HG03060 (cell line): Measurements from ENCODE around the gene HSPB8.
"Not testable (repeated sequence)": the region's sequence is repeated elsewhere in the genome, so short reads cannot be mapped to it uniquely, and the experiment has no call there.

Source experiments
- ATAC-seq: cut with Tn5 transposase; IDR thresholded peaks from one replicate; pipeline ENCODE4 v1.9.1; 2021; ENCODE audit warnings: low read depth, moderate number of reproducible peaks; ENCODE audit not compliant: unreplicated experiment

The HSPB8 gene

DNA sequence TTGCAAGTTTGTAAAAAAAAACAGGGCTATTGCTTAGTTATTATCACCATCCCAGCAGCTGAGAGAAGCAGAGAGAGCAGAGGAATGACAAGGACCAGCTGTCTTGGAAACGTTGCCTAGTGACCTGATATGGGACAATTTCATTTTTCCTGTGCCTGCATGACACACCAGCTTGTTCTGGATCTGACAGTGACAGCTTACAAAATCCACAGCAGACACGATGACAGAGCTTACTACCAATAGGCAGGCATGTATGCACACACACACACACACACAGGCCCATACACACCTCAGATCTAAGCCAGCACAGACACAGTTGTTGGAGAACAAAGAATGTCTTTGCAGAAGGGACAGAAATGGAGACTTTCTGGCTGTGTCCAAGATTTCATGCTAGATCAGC lies 25.4 kb downstream of the HSPB8 start:
- no peak for ATAC-seq

DNA sequence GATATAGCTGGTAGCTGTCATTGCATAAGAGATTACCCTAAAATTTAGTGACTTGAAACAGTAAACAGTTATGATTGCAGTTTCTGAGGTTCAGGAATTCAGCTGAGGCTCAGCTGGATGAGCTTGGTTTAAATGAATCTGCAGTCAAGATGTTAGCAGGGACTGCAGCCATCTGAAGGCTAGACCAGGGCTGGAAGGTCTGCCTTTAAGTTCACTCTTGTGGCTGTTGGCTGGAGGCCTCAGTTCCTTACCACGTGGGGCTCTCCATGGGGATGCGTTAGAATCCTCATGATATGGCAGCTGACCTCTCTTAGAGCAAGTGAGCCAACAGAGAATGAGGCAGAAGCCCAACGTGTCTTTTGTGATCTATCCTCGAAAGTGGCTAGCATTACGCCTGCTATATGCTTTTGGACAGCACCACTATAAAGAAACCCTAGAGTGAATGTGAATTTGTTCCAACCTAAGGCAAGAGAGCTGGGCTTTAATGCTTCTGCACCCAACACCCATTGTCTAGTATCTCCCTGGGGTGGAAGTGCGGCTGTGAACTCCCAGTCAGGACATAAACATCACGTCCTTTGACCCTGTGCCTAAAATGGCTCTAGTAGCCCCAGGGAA lies 26.0 kb downstream of the HSPB8 start:
- ATAC-seq = no peak

DNA sequence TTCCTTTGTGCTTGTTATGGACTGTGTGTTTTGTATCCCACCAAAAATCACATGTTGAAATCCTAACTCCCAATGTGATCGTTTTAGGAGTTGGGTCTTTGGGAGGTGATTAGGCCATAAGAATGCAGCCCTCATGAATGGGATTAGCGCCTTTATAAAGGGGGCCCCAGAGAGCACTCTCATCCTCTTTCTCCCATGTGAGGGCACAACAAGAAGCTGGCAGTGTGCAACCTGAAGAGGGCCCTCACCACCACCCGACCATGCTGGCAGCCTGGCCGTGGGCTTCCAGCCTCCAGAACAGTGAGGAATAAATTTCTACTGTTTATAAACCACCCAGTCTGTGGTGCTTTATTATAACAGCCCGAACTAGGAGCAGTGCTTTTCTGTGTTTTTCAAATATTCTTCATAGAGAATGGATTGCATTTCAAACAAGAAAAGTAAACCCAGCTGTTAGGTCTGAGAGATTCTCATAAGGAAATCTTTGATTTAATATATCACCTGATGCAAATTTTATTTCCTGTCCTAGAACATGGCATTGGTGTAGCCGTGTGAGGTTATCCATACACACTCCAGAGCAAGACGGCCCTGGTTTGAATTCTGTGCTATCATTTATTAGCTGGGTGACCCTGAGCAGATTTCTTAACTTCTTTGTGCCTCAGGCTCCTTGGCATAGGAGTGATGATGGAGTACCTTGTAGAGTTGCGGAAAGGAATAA lies 27.8 kb downstream of the HSPB8 start:
- no peak for ATAC-seq

DNA sequence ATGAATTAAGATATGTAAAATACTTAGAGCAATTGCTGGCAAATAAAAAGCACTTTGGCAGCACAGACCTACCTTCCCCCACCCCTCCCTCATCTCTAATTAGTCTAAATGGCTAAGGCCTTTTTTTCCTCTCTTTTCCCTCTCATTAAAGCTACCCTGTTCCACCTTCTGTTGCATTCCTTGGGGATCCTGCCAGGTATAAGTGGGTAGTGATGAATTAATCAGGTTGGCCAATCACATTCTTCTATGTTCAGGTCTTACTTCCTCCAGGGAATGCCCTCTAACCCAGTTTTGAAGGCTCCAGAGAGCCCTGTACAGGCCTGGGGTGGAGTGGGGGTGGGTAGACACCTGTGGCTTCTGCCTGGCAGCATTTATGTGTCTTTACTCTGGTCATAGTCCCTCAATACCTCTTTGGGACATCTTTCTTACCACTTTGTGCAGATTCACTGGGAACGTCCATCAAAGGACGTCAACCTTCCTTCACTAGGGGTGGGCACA lies 28.4 kb downstream of the HSPB8 start:
- ATAC-seq = no peak

DNA sequence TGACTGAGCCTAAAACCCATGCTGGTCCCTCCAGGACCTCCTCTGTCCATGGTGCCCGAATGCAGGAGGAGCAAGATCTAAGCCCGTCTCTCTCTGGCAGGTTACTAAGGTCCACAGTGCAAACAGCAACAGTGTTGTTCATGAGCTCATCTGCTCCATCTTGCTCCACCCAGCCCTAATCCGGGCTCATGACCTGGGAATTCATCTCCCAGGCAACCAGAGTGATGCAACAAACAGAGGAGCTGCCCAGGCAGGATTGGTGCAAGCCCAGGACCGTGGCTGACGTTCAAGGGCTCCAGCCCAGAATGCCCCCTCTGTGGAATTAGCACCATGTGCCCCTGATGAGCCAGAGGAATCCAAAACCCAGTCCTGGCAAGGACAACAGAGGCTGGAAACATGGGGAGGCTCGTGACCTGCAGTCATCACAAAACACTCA lies 29.9 kb downstream of the HSPB8 start:
- no peak for ATAC-seq

DNA sequence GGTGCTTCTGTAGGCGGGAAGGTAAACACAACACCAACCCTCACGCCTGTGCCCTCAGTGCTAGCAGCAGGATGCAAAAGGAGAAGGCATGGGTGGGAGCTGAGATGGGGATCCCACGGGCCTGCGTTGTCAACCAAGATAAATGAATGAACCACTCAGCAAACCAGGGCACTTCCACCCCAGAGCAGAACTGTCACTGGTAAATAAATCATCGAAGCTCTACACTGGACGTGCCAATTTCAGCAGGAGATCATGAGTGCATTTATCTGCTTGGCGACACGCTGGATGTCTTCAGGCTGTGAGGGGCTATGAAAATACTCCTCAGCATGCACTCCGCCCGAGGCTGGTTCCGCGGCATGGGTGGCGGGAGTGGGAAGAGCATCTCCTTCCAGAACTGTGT lies 33.2 kb downstream of the HSPB8 start:
- no peak for ATAC-seq

DNA sequence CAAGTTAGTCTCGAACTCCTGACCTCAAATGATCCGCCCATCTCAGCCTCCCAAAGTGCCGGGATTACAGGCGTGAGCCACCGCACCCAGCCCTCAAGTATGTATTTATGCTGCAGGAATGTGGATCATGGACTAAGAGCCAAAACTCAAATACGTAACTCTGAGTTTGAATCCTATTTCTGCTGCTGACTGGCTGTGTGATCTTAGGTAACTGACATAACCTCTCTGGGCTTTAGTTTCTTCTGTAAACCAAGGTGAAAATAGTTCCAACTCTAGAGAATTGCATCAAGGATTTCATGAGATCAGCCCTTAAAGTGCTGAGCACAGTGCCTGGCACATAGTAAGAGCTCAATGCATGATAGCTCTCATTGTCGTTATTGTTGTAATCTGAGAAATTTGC lies 37.4 kb downstream of the HSPB8 start:
- no peak for ATAC-seq

DNA sequence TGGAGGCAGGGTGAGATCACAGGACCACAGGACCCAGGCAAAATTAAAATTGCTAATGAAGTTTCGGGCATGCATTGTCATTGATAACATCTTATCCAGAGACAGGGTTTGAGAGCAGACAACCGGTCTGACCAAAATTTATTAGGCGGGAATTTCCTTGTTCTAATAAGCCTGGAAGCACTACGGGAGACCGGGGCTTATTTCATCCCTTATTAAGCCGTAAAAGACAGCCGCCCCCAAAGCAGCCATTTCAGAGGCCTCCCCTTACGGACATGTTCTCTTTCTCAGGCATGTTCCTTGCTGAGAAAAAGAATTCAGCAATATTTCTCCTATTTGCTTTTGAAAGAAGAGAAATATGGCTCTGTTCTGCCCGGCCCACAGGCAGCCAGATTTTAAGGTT lies 40.1 kb downstream of the HSPB8 start:
- not testable (repeated sequence) for ATAC-seq

DNA sequence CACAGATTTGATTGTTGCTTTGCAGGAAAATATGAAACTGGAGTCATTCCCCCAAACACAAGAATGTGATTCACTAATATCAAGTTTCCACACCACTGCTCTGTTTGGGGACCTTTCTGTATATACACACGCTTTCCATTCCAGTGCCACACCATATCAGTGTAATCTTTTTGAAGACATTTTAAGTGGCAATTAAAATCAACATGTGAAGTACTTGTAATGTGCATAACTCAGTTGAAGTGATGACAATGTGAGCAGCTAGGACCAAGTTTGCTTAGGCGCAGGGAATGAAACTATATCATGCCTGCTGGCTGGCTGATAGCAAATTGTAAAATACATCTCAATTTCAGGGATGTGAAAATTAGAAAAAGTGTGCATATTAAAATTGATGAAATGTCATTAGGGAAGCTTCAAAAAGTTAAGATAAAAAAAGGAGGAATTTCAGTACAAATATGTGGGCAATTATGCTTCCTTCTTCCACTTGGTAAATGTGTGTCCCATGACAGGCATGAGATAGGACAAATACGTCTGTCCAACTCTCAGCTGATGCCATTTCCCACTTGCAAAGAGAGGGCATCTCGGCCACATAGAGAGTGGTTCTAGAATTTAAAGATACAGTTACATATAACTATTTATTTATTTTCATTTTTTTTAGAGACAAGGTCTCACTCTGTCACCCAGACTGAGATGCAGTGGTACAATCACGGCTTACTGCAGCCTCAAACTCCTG lies 43.7 kb downstream of the HSPB8 start:
- ATAC-seq = no peak

DNA sequence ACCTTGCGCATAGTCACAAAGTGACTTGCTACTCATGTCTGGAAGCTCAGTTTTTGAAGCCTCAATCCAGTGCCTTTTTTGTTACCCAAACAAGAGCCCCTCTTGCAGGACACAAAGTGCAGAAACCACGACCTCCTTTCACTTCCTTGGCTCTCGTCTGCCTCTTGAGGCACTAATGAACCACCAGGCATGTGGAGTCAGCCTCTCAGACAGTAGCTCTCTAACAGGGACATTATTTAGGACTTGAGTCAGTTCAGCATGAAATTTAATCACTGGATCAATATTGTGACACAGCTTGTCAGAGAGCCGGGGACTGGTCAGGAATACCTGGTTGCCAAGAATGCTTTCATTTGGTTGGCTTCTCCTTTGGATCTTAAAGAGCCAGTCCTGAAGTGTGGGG lies 46.7 kb downstream of the HSPB8 start:
- ATAC-seq = no peak

DNA sequence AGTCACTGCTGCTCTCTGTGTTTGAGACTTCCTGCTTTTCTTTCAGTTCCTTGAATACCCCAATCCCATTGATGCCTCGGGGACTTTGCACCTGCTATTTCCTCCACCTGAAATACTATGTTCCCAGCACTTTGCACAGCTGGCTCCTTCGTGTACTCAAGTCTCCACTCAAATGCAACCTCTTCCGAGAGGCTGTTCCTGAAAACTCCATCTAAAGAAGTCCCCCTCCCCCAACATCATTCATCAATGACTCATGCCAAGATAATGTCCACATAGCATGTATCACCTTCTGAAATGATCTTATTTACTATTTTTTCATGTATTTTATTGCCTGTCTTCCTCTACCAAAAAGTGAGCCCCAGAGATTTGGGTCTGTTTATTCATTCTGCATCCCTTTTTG lies 48.6 kb downstream of the HSPB8 start:
- no peak for ATAC-seq

DNA sequence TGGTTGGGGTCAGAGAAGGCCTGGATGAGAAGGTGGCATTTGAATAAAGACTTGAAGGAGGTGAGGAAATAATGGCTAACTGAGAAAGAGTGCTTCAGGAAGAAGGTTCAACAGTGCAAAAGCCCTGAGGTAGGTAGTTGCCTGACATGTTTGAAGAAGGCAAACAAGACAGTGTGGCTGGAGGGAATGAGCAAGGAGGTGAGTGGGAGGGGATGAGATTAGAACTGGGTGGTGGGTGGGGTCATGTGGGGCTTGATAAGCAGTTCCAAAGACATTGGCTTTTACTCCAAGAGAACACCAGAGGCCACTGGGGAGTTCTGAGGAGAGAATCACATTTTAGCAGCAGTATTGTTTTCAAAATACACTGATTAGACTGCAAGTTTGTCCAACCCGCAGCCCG lies 50.5 kb downstream of the HSPB8 start:
- ATAC-seq = no peak

DNA sequence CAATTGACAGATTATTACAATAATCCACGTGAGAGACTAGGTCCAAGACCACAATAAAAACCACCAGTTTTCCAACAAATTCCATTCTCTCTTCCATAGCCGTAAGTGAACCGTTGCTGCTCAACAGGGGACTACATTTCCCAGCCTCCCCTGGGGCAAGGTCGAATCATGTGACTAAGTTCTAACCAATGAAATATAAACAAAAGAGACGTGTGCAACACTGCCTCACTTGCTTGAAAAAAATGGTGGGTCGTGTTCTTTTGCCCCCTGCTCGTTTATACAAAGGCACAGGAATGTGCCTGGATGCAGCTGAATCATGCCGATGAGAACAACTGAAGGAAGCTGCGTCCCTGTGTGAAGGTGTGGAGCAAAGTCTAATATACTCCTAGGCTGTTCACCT lies 51.1 kb downstream of the HSPB8 start:
- ATAC-seq = no peak

DNA sequence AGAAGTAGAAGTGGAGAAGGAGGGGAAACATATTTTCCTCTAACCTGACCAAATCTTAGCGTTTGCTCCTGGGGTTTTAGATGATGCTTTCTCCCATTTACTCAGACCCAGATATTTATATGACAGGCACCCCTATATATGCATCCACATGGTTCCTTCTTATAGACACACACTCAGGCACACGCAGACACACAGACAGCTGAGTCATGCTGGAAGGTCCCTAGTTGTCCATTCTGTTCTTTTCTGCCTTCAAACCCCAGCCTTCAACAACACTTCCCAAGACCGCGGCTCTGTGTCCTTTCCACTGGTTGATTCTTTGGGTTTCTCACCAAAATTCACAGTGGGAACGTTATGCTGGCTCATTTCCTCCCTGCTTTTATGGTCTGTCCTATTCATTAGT lies 52.1 kb downstream of the HSPB8 start:
- no peak for ATAC-seq

DNA sequence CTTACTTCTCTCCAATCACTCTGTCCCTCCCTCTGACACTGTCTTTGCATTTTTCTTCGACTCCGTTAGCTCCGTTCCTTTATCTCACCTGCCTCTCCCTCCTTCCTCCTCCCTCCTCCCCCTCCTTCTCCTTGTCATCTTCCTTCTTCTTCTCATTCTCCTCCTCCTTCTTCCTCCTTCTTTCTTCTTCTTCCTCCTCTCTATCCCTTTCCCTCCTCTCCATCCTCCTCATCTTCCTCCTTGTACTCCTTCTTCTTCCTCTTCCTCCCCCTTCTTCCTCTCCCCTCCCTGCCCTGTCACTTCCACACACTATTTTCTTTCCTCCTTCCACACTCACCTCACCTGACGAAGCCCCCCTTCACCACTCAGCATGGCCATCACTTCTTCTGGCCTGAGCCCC lies 53.0 kb downstream of the HSPB8 start:
- no peak for ATAC-seq

DNA sequence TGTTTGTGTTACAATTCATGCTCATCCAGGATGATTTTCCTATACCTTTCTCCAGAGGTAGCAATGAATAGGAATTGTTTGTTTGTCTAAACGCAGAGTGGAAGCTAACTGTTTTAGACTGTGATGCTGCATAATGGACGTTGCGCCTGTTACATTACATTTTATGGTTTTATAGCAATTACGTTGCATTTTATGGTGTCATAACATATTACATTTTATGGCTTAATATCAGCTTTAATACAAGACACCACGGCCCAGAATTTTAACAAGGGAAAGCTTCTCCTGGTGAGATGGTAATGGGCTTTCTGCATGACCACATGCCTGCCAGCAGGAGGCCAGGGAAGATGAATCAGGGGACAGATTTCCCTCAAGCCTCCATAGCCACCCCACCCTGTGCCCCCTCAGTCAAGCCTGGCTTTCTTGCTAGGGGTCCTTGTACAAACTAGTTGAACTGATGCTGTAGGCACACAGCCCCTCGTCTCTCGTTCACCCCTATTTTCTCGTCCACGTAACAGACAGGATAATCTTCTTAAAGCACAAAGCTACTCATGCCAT lies 56.5 kb downstream of the HSPB8 start:
- no peak for ATAC-seq

DNA sequence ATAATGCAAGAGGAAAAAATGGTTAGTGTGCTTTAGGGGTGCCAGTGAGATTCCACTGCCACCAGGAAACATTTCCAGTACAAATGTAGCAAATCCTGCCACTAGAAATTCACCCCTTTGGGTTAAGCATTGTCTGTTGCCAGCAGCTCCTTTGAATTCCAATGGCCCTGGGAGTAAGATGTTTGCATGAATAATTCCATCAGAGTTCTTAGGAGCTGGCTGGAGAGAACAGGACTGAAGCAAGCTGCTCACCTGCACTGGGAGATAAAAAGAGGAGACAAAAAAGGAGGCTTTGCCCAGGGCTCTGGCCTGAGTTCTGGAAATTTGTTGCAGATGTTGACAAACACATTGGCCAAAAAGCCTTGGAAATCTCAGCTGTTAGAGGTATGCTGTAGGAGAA lies 57.6 kb downstream of the HSPB8 start:
- ATAC-seq = no peak

DNA sequence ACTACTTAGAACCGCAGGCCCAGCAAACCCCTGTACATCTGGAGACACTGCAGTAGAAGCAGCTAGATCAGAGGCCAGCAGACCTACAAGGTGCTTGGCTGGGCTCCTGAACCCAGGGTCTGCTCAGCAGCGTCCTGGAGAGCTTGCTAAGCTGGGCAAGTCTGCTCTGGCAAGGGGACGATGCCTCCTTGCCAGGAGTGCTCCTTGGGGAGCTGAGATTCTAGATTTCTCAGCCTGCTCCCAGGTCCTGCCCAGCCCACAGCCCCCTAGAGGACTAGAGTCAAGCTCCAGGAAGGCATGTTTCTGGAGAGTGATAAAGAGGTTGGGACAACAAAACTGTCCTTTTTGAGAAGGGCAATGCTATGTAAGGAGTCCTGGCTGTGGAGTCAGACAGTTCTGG lies 60.3 kb downstream of the HSPB8 start:
- no peak for ATAC-seq

DNA sequence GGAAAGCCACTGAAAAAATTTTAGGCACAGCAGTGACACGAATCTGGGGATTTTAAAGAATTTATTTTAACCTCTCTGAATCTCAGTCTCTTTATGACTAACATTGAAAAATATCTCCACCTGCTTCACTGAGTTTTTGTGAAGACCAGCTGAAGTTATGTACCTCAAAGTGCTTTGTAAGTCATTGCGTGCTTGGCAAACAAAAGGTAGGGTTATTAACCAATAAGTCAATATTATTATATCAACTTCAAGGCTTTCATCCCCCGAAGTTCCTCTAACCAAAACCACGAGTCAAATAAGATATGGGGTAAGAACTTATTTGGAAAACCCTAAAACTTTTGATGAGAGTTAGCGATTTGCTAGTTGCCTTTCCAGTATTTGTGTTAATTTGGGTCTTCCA lies 62.3 kb downstream of the HSPB8 start:
- no peak for ATAC-seq

DNA sequence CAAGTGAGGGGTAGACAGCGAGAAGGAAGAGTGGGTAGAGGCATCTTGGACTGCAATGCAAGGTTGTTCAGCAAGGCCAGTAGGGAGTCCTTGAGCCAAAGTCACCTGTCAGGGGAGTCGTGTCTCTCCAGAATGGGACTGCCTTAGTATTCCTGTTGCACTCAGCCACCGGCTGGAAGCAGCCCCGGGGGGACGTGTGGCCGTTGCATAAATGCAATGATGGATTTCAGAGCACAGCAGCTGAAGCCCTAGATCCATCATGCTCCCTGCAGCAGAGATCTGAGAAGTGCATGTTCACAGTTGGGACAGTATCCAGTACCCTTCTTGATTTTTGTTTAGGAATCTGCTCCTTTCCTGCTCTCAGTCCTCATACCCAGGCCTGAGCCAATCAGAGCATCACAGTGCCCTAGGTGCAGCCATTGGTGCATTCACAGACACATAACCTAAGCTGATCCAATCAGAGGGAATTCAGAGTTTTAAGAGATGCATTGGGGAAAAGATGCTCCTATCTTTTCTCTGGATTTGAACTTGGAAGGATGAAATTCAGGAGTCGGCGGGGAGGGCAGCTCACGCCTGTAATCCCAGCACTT lies 62.9 kb downstream of the HSPB8 start:
- no peak for ATAC-seq
